DND-41 (cell line): ENCODE measurements around the gene GLTP.

Source experiments
- CTCF ChIP-seq: IDR thresholded peaks from 2 replicates; pipeline ENCODE4 v1.5.1; 2012; ENCODE audit warnings: borderline replicate concordance, low read length, moderate library complexity, mild to moderate bottlenecking; ENCODE audit not compliant: poor library complexity, severe bottlenecking; ENCODE audit errors: extremely low read depth
- EZH2 ChIP-seq: IDR thresholded peaks from 3 replicates; pipeline ENCODE4 v1.6.1; 2012; ENCODE audit warnings: borderline replicate concordance, low read depth, mild to moderate bottlenecking, moderate library complexity, low read length, inconsistent platforms; ENCODE audit not compliant: severe bottlenecking

GRCh38 chr12:109915171-109916040 is 35.1 kb upstream of the GLTP start:
- TF ChIP-seq CTCF, result no peak
- TF ChIP-seq EZH2, result no peak
